ENCODE data around the gene MGAT3.

Gene MGAT3

GRCh38 chr22:39450258-39450955 lies 6.4 kb upstream of the MGAT3 start:
- no peak for DNase-seq (ENCODE audit: low read depth, low spot score)

- no peak for DNase-seq (ENCODE audit: low read depth, low spot score)
These were observed 4.1 kb upstream of the MGAT3 start for GRCh38 chr22:39452740-39453040.

- DNase-seq (ENCODE audit: low read depth, low spot score) = no peak
These were observed 2.9 kb upstream of the MGAT3 start for GRCh38 chr22:39453765-39454378.

GRCh38 chr22:39454385-39454871 lies 2.4 kb upstream of the MGAT3 start:
- DNase-seq (ENCODE audit: low read depth, low spot score) = no peak

- DNase-seq (ENCODE audit: low read depth, low spot score) = no peak
These were observed 365 bp downstream of the MGAT3 start for GRCh38 chr22:39457198-39457555.

GRCh38 chr22:39457556-39458443 lies 988 bp downstream of the MGAT3 start:
- no peak for DNase-seq (ENCODE audit: low read depth, low spot score)

GRCh38 chr22:39458444-39459083 lies 1.8 kb downstream of the MGAT3 start:
- no peak for DNase-seq (ENCODE audit: low read depth, low spot score)

- no peak for DNase-seq (ENCODE audit: low read depth, low spot score)
These were observed 2.9 kb downstream of the MGAT3 start for GRCh38 chr22:39459681-39460080.

GRCh38 chr22:39462443-39463221 lies 5.8 kb downstream of the MGAT3 start:
- DNase-seq (ENCODE audit: low read depth, low spot score) = no peak

GRCh38 chr22:39463277-39463676 lies 6.5 kb downstream of the MGAT3 start:
- DNase-seq (ENCODE audit: low read depth, low spot score) = no peak

GRCh38 chr22:39463931-39464390 lies 7.1 kb downstream of the MGAT3 start:
- DNase-seq (ENCODE audit: low read depth, low spot score) = no peak

- no peak for DNase-seq (ENCODE audit: low read depth, low spot score)
These were observed 9.6 kb downstream of the MGAT3 start for GRCh38 chr22:39466228-39467006.

GRCh38 chr22:39467390-39467895 lies 10.6 kb downstream of the MGAT3 start:
- no peak for DNase-seq (ENCODE audit: low read depth, low spot score)

- no peak for DNase-seq (ENCODE audit: low read depth, low spot score)
These were observed 11.9 kb downstream of the MGAT3 start for GRCh38 chr22:39468487-39469325.

- no peak for DNase-seq (ENCODE audit: low read depth, low spot score)
These were observed 12.5 kb downstream of the MGAT3 start for GRCh38 chr22:39469326-39469680.

GRCh38 chr22:39469681-39470450 lies 13.1 kb downstream of the MGAT3 start:
- no peak for DNase-seq (ENCODE audit: low read depth, low spot score)

GRCh38 chr22:39470451-39471291 lies 13.9 kb downstream of the MGAT3 start:
- DNase-seq (ENCODE audit: low read depth, low spot score) = no peak
